Mesendoderm (in vitro differentiated cells): ENCODE measurements around the gene COG3.

ENCODE experiments used
- DNase-seq: peaks from one replicate; pipeline ENCODE4 v3.0.0; 2013
- H2AK5ac ChIP-seq: 2 replicates; pipeline ENCODE4 v1.6.1; 2013; ENCODE audit warnings: low read length, inconsistent platforms
- H2BK120ac ChIP-seq: 2 replicates; pipeline ENCODE4 v1.6.1; 2013; ENCODE audit warnings: low read depth, mild to moderate bottlenecking, low read length, moderate library complexity, mixed read lengths
- H2BK15ac ChIP-seq: replicated peaks from 2 replicates; pipeline ENCODE4 v1.6.1; 2013; ENCODE audit warnings: low read depth, mild to moderate bottlenecking, moderate library complexity
- H2BK5ac ChIP-seq: 2 replicates; pipeline ENCODE4 v1.6.1; 2013; ENCODE audit warnings: low read length, inconsistent platforms
- H3K18ac ChIP-seq: 2 replicates; pipeline ENCODE4 v1.6.1; 2013; ENCODE audit warnings: mild to moderate bottlenecking, low read length, mixed read lengths
- H3K23ac ChIP-seq: one replicate; pipeline ENCODE4 v1.6.1; 2013; ENCODE audit warnings: low read length
- H3K27ac ChIP-seq: 2 replicates; pipeline ENCODE4 v1.5.1; 2013; ENCODE audit warnings: low read depth, mild to moderate bottlenecking, inconsistent platforms, low read length, moderate library complexity
- H3K27me3 ChIP-seq: 2 replicates; pipeline ENCODE4 v1.6.1; 2013; ENCODE audit warnings: low read length, control low read depth, mild to moderate bottlenecking, inconsistent platforms; ENCODE audit not compliant: insufficient read depth, poor library complexity
- H3K36me3 ChIP-seq: 2 replicates; pipeline ENCODE4 v1.6.1; 2013; ENCODE audit warnings: low read length, inconsistent platforms; ENCODE audit not compliant: control insufficient read depth, insufficient read depth
- H3K4ac ChIP-seq: one replicate; pipeline ENCODE4 v1.6.1; 2013; ENCODE audit warnings: low read depth, mild to moderate bottlenecking, low read length, moderate library complexity
- H3K4me1 ChIP-seq: 2 replicates; pipeline ENCODE4 v1.6.1; 2013; ENCODE audit warnings: low read depth, low read length, inconsistent platforms; ENCODE audit not compliant: control insufficient read depth
- H3K4me2 ChIP-seq: 2 replicates; pipeline ENCODE4 v1.6.1; 2013; ENCODE audit warnings: low read length
- H3K4me3 ChIP-seq: 2 replicates; pipeline ENCODE4 v1.5.1; 2013; ENCODE audit warnings: mild to moderate bottlenecking, low read length
- H3K56ac ChIP-seq: one replicate; pipeline ENCODE4 v1.6.1; 2013; ENCODE audit warnings: low read length
- H3K79me1 ChIP-seq: 2 replicates; pipeline ENCODE4 v1.6.1; 2013; ENCODE audit warnings: low read length, inconsistent platforms
- H3K79me2 ChIP-seq: 2 replicates; pipeline ENCODE4 v1.6.1; 2013; ENCODE audit warnings: mild to moderate bottlenecking, low read length; ENCODE audit not compliant: control insufficient read depth, insufficient read depth
- H3K9ac ChIP-seq: 2 replicates; pipeline ENCODE4 v1.6.1; 2013; ENCODE audit warnings: low read length, inconsistent platforms
- H4K5ac ChIP-seq: one replicate; pipeline ENCODE4 v1.6.1; 2013; ENCODE audit warnings: low read length
- H4K8ac ChIP-seq: one replicate; pipeline ENCODE4 v1.6.1; 2013; ENCODE audit warnings: low read depth, mild to moderate bottlenecking, control low read depth, low read length, moderate library complexity
- WGBS: extraction: QIAGEN DNeasy Blood & Tissue Kit; methylation state at CpG from one replicate; pipeline ENCODE4 v1.1.7; 2013; ENCODE audit warnings: low lambda C conversion rate, missing lambda C conversion rate; ENCODE audit not compliant: insufficient coverage; ENCODE audit errors: extremely low coverage; 5-methylcytosine and 5-hydroxymethylcytosine counted together

The COG3 gene

GRCh38 chr13:45439781-45440462, 24.8 kb upstream of the COG3 start:
- Histone ChIP-seq H3K79me1 (no peaks in the 10 kb centered on the region), H2BK5ac (no peak overlapping the region), H3K4ac (no peak overlapping the region), H3K36me3 (no peaks in the 10 kb centered on the region), H3K4me3 (no peak overlapping the region), H3K23ac (no peak overlapping the region), H3K27ac (no peak overlapping the region), H3K4me2 (no peak overlapping the region), H3K79me2 (no peaks in the 10 kb centered on the region), H2BK15ac (no peak overlapping the region), H3K4me1 (no peaks in the 10 kb centered on the region), H2AK5ac (no peak overlapping the region), H3K27me3 (no peaks in the 10 kb centered on the region), H4K5ac (no peak overlapping the region), H3K56ac (no peak overlapping the region), H3K18ac (no peak overlapping the region), H2BK120ac (no peak overlapping the region), H3K9ac (no peak overlapping the region), H4K8ac (no peak overlapping the region)
- DNase-seq, result no peak
- no CpG with 5 or more reads among the region's 3 CpGs for WGBS

GRCh38 chr13:45441633-45442032, 23.1 kb upstream of the COG3 start:
- Histone ChIP-seq H2BK5ac (no peak overlapping the region), H2BK15ac (no peak overlapping the region), H3K23ac (no peak overlapping the region), H3K36me3 (no peaks in the 10 kb centered on the region), H2AK5ac (no peak overlapping the region), H3K56ac (no peak overlapping the region), H3K27me3 (no peaks in the 10 kb centered on the region), H3K27ac (no peak overlapping the region), H3K79me1 (no peaks in the 10 kb centered on the region), H3K4me2 (no peak overlapping the region), H3K4me1 (no peaks in the 10 kb centered on the region), H3K4ac (no peak overlapping the region), H3K18ac (no peak overlapping the region), H4K5ac (no peak overlapping the region), H3K79me2 (no peaks in the 10 kb centered on the region), H4K8ac (no peak overlapping the region), H3K4me3 (no peak overlapping the region), H2BK120ac (no peak overlapping the region), H3K9ac (no peak overlapping the region)
- no CpG with 5 or more reads among the region's 2 CpGs for WGBS
- DNase-seq, result no peak

GRCh38 chr13:45445053-45445452, 19.7 kb upstream of the COG3 start:
- Histone ChIP-seq H3K36me3 (no peaks in the 10 kb centered on the region), H3K79me2 (no peaks in the 10 kb centered on the region), H4K5ac (no peak overlapping the region), H3K4ac (no peak overlapping the region), H4K8ac (no peak overlapping the region), H3K79me1 (no peaks in the 10 kb centered on the region), H3K4me3 (no peak overlapping the region), H3K27me3 (no peaks in the 10 kb centered on the region), H3K56ac (no peak overlapping the region), H3K23ac (no peak overlapping the region), H3K9ac (no peak overlapping the region), H2BK15ac (no peak overlapping the region), H3K27ac (no peak overlapping the region), H3K18ac (no peak overlapping the region), H2BK120ac (no peak overlapping the region), H2BK5ac (no peak overlapping the region), H3K4me1 (no peaks in the 10 kb centered on the region), H3K4me2 (no peak overlapping the region), H2AK5ac (no peak overlapping the region)
- no CpG with 5 or more reads among the region's 6 CpGs for WGBS
- DNase-seq, result no peak

- Histone ChIP-seq H3K9ac (no peak overlapping the region), H3K18ac (no peak overlapping the region), H3K4me3 (no peak overlapping the region), H2BK120ac (no peak overlapping the region), H3K79me2 (no peaks in the 10 kb centered on the region), H3K23ac (no peak overlapping the region), H4K8ac (no peak overlapping the region), H3K56ac (no peak overlapping the region), H3K27me3 (no peaks in the 10 kb centered on the region), H3K4me1 (no peaks in the 10 kb centered on the region), H3K4me2 (no peak overlapping the region), H3K27ac (no peak overlapping the region), H3K36me3 (no peaks in the 10 kb centered on the region), H4K5ac (no peak overlapping the region), H3K4ac (no peak overlapping the region), H2BK5ac (no peak overlapping the region), H3K79me1 (no peaks in the 10 kb centered on the region), H2AK5ac (no peak overlapping the region), H2BK15ac (no peak overlapping the region)
- DNase-seq, result no peak
- no CpG with 5 or more reads among the region's 7 CpGs for WGBS
These were observed 18.6 kb upstream of the COG3 start for GRCh38 chr13:45446181-45446580.

GRCh38 chr13:45447050-45447661, 17.6 kb upstream of the COG3 start:
- no peak overlapping the region for H3K4me3 ChIP-seq
- no peak for DNase-seq
- no peak overlapping the region for H4K5ac ChIP-seq
- no peak overlapping the region for H3K27ac ChIP-seq
- H2BK15ac ChIP-seq, result no peak overlapping the region
- no peaks in the 10 kb centered on the region for H3K79me2 ChIP-seq
- no peak overlapping the region for H2BK5ac ChIP-seq
- no peak overlapping the region for H3K56ac ChIP-seq
- H3K79me1 ChIP-seq, result no peaks in the 10 kb centered on the region
- no peak overlapping the region for H4K8ac ChIP-seq
- H2BK120ac ChIP-seq, result no peak overlapping the region
- H3K4ac ChIP-seq, result no peak overlapping the region
- no peak overlapping the region for H3K23ac ChIP-seq
- no peaks in the 10 kb centered on the region for H3K4me1 ChIP-seq
- no peaks in the 10 kb centered on the region for H3K36me3 ChIP-seq
- H3K27me3 ChIP-seq, result no peaks in the 10 kb centered on the region
- H2AK5ac ChIP-seq, result no peak overlapping the region
- WGBS, result no CpG with 5 or more reads among the region's 9 CpGs
- no peak overlapping the region for H3K4me2 ChIP-seq
- no peak overlapping the region for H3K9ac ChIP-seq
- H3K18ac ChIP-seq, result no peak overlapping the region
